ENCODE results near the gene EMC8. TPM values are rescaled to one million over a fixed set of nuclear protein-coding genes. Genes with fewer than 3 reads are reported as not detected.

Gene EMC8
- total RNA-seq: 43.4 and 50.5 TPM in 2 replicates

GRCh38 chr16:85799497-85800320, at the start of gene EMC8, which contains the start of gene COX4I1:
TSS of gene EMC8 (minus strand) at chr16:85799544. CDS start at chr16:85799295, 249 bp downstream.
TSS of gene COX4I1 (plus strand) at chr16:85799695. CDS start at chr16:85801206, 1,511 bp downstream.

GRCh38 chr16:85750827-85751697, 48.3 kb downstream of the EMC8 start, which contains the start of gene C16orf74:
TSS of gene C16orf74 (minus strand) at chr16:85751096. CDS start at chr16:85735217, 15,879 bp downstream.

Small RNA genes lying within 50 kb of the gene (small RNA-seq; reads per million reads assigned to genes)
- not detected for gene RNU1-103P

Other genes starting within 250 kb of the EMC8 start
- gene GSE1, start 186.2 kb downstream of the EMC8 start, total RNA-seq: 14.4 and 15.0 TPM in 2 replicates
- gene GINS2, start 110.6 kb downstream of the EMC8 start, total RNA-seq: 4.9 and 11.7 TPM in 2 replicates
- 24.2 and 34.3 TPM in 2 replicates for gene C16orf74, start 48.4 kb downstream of the EMC8 start, total RNA-seq
- 350 and 372 TPM in 2 replicates for gene COX4I1, start 151 bp upstream of the EMC8 start, total RNA-seq
- gene IRF8, start 99.6 kb upstream of the EMC8 start, total RNA-seq: under 0.01 and 0.10 TPM in 2 replicates

Measured in vein endothelial cell (primary cell).